OCI-LY3 (cell line): ENCODE measurements around the gene CAMTA1.

Experiments
- CTCF ChIP-seq: fragments of 200-600, 300-600 bp; sonication (generic); IDR thresholded peaks from 2 replicates; pipeline ENCODE4 v1.5.1; 2014; ENCODE audit warnings: antibody characterized with exemption, low read length, low read depth
- EZH2phosphoT487 ChIP-seq: fragments of 200-600 bp; shearing (Covaris generic); IDR thresholded peaks from 2 replicates; pipeline ENCODE4 v1.6.1; 2018; ENCODE audit warnings: antibody characterized with exemption, mixed run types, low read depth

- no peak for TF ChIP-seq CTCF
- no peak for TF ChIP-seq EZH2phosphoT487
These were observed 758.5 kb downstream of the CAMTA1 start for GRCh38 chr1:7543718-7544090.
